GM20431 (cell line): Measurements from ENCODE around the gene LRMDA.

ENCODE experiments used
- in situ Hi-C: fragments of 300-500 bp; cut with MseI, MboI; formaldehyde crosslinking; loops from one replicate; pipeline ENCODE4 v1.15.0; 2020; ENCODE audit warnings: low sequenced_read_pairs; ENCODE audit not compliant: unreplicated experiment

Gene LRMDA

GRCh38 chr10:75592791-75593643 lies 161.6 kb downstream of the LRMDA start:
- in situ Hi-C loops, result no loop called here

GRCh38 chr10:75593692-75594556 lies 162.5 kb downstream of the LRMDA start:
- in situ Hi-C loops, result no loop called here

GRCh38 chr10:75596930-75597620 lies 165.7 kb downstream of the LRMDA start:
- in situ Hi-C loops, result no loop called here

GRCh38 chr10:75597773-75598440 lies 166.5 kb downstream of the LRMDA start:
- in situ Hi-C loops, result no loop called here

GRCh38 chr10:75598998-75599397 lies 167.6 kb downstream of the LRMDA start:
- in situ Hi-C loops, result no loop called here

GRCh38 chr10:75599875-75600648 lies 168.6 kb downstream of the LRMDA start:
- in situ Hi-C loops, result loop anchor here (25.0 kb wide), 1 partner anchor 188 kb away; the partner anchor contains the start of gene ZNF503

- in situ Hi-C loops, result loop anchor here (25.0 kb wide), 1 partner anchor 189 kb away; the partner anchor contains the start of gene ZNF503
Measured at GRCh38 chr10:75600833-75601232, 169.4 kb downstream of the LRMDA start.

GRCh38 chr10:75602341-75602740 lies 170.9 kb downstream of the LRMDA start:
- in situ Hi-C loops, result loop anchor here (25.0 kb wide), 1 partner anchor 190 kb away; the partner anchor contains the start of gene ZNF503

GRCh38 chr10:75605096-75605495 lies 173.7 kb downstream of the LRMDA start:
- in situ Hi-C loops, result loop anchor here (25.0 kb wide), 1 partner anchor 193 kb away; the partner anchor contains the start of gene ZNF503

GRCh38 chr10:75605795-75606194 lies 174.4 kb downstream of the LRMDA start:
- in situ Hi-C loops, result loop anchor here (25.0 kb wide), 1 partner anchor 193 kb away; the partner anchor contains the start of gene ZNF503

- in situ Hi-C loops, result loop anchor here (25.0 kb wide), 1 partner anchor 194 kb away; the partner anchor contains the start of gene ZNF503
Measured at GRCh38 chr10:75606203-75606779, 174.9 kb downstream of the LRMDA start.

- in situ Hi-C loops, result loop anchor here (25.0 kb wide), 1 partner anchor 195 kb away; the partner anchor contains the start of gene ZNF503
Measured at GRCh38 chr10:75607576-75607975, 176.2 kb downstream of the LRMDA start.

- in situ Hi-C loops, result loop anchor here (25.0 kb wide), 1 partner anchor 198 kb away; the partner anchor contains the start of gene ZNF503
Measured at GRCh38 chr10:75610183-75610582, 178.8 kb downstream of the LRMDA start.

- in situ Hi-C loops, result loop anchor here (25.0 kb wide), 1 partner anchor 199 kb away; the partner anchor contains the start of gene ZNF503
Measured at GRCh38 chr10:75611172-75611992, 180.0 kb downstream of the LRMDA start.

GRCh38 chr10:75611993-75612372 lies 180.6 kb downstream of the LRMDA start:
- in situ Hi-C loops, result loop anchor here (25.0 kb wide), 1 partner anchor 200 kb away; the partner anchor contains the start of gene ZNF503

- in situ Hi-C loops, result loop anchor here (25.0 kb wide), 1 partner anchor 201 kb away; the partner anchor contains the start of gene ZNF503
Measured at GRCh38 chr10:75612904-75613684, 181.7 kb downstream of the LRMDA start.
